PC-9 (cell line): ENCODE results near the gene EML5. TPM values are rescaled to one million over a fixed set of nuclear protein-coding genes. Genes with fewer than 3 reads are reported as not detected.

ENCODE experiments used
- BruUV-seq: library from RNA; stranded (reverse); fragments of 400-500 nt; replicated peaks from 2 replicates; lab custom pipeline; 2021; lab: Mats Ljungman, UMichigan
- CTCF ChIA-PET: fragments of 300-600 bp; sonication (Branson Sonifier 250); formaldehyde crosslinking; loops from one replicate; lab custom pipeline; 2022; ENCODE audit warnings: antibody characterized with exemption; lab: Charles Lee
- POLR2A ChIA-PET: fragments of 300-600 bp; sonication (Branson Sonifier 250); formaldehyde crosslinking; loops from one replicate; lab custom pipeline; 2022; ENCODE audit warnings: antibody characterized with exemption; ENCODE audit not compliant: unreplicated experiment; lab: Charles Lee
- DNase-seq, 2 experiments: peaks; one replicate each; pipeline versions ENCODE4 v3.0.0 to v3.0.0-alpha.2; 2015 to 2022; ENCODE audit warnings: mixed read lengths in 1 of 2
- H2AFZ ChIP-seq: fragments of 200-600 bp; sonication (generic); 2 replicates; pipeline ENCODE4 v1.8.1; 2017; ENCODE audit warnings: antibody characterized with exemption
- H3F3A ChIP-seq: fragments of 200-600 bp; sonication (generic); 2 replicates; pipeline ENCODE4 v1.8.1; 2017; ENCODE audit warnings: antibody characterized with exemption, mild to moderate bottlenecking, low read depth; ENCODE audit not compliant: insufficient read depth
- H3K27ac ChIP-seq: fragments of 200-600 bp; sonication (generic); 2 replicates; pipeline ENCODE4 v1.6.1; 2016; ENCODE audit warnings: mixed run types
- H3K27me3 ChIP-seq: fragments of 200-600 bp; sonication (generic); 2 replicates; pipeline ENCODE4 v1.6.1; 2016; ENCODE audit warnings: low read depth, mixed run types; ENCODE audit not compliant: insufficient read depth
- H3K36me3 ChIP-seq: fragments of 200-600 bp; sonication (generic); 2 replicates; pipeline ENCODE4 v1.6.1; 2016; ENCODE audit warnings: low read depth, mixed run types
- H3K4me1 ChIP-seq: fragments of 200-600 bp; sonication (generic); replicated peaks from 2 replicates; pipeline ENCODE4 v1.6.1; 2016; ENCODE audit warnings: mixed run types; ENCODE audit not compliant: insufficient read depth
- H3K4me2 ChIP-seq: fragments of 200-600 bp; sonication (generic); 2 replicates; pipeline ENCODE4 v1.6.1; 2017; ENCODE audit warnings: mixed run types
- H3K4me3 ChIP-seq: fragments of 200-600 bp; sonication (generic); 2 replicates; pipeline ENCODE4 v1.6.1; 2016; ENCODE audit warnings: mixed run types
- H3K79me2 ChIP-seq: fragments of 200-600 bp; sonication (generic); 2 replicates; pipeline ENCODE4 v1.6.1; 2017; ENCODE audit warnings: low read depth, mixed run types
- H3K9me2 ChIP-seq: fragments of 200-600 bp; sonication (generic); 2 replicates; pipeline ENCODE4 v1.8.1; 2017; ENCODE audit warnings: mild to moderate bottlenecking; ENCODE audit not compliant: insufficient read depth
- H3K9me3 ChIP-seq: fragments of 200-600 bp; sonication (generic); 2 replicates; pipeline ENCODE4 v1.8.1; 2016; ENCODE audit warnings: low read depth; ENCODE audit not compliant: insufficient read depth
- H4K20me1 ChIP-seq: fragments of 200-600 bp; sonication (generic); 2 replicates; pipeline ENCODE4 v1.8.1; 2017; ENCODE audit not compliant: insufficient read depth
- CTCF ChIP-seq: fragments of 200-600 bp; sonication (generic); conservative IDR thresholded peaks from 2 replicates; pipeline ENCODE4 v1.6.1; 2017; ENCODE audit warnings: mixed run types, antibody characterized with exemption, mild to moderate bottlenecking, moderate library complexity
- EZH2 ChIP-seq: fragments of 200-600 bp; sonication (generic); IDR thresholded peaks from 2 replicates; pipeline ENCODE4 v1.8.0; 2017; ENCODE audit warnings: antibody characterized with exemption, low read depth
- intact Hi-C: fragments of 100-400 bp; cut with micrococcal nuclease; formaldehyde crosslinking; loops from one replicate; pipeline ENCODE4 v1.10.0; 2022; ENCODE audit not compliant: unreplicated experiment
- total RNA-seq: library from RNA; stranded (reverse); gene quantifications from 2 replicates; pipeline ENCODE4 v1.2.3, GENCODE V29; 2021

Gene EML5
- total RNA-seq, 1 experiment from 2014 or later, result 0.46 TPM

- H3F3A ChIP-seq, result no peaks in the 10 kb centered on the region
- DNase-seq, result no peak
- no peaks in the 10 kb centered on the region for H3K36me3 ChIP-seq
- peak overlapping the region; percentile 76 for H3K27ac ChIP-seq
- H3K4me3 ChIP-seq, result peak overlapping the region; percentile 74
- H4K20me1 ChIP-seq, result no peaks in the 10 kb centered on the region
- BruUV-seq, result no TSS peak
- no peaks in the 10 kb centered on the region for H3K27me3 ChIP-seq
- intact Hi-C loops, result loop anchor here (2.0 kb wide), 1 partner anchor 32 kb away; the partner anchor contains the start of gene EML5
- H2AFZ ChIP-seq, result peak overlapping the region; percentile 96
- peaks cover 10% of the 10 kb centered on the region for H3K4me1 ChIP-seq
- no peak for TF ChIP-seq CTCF
- no peak for TF ChIP-seq EZH2
- H3K79me2 ChIP-seq, result peaks cover 26% of the 10 kb centered on the region
- POLR2A ChIA-PET, result interaction anchor here (0.6 kb wide), 1 partner anchor 220 kb away, joined by 15 read pairs; no protein-coding TSS in a partner anchor
- peak overlapping the region; percentile 95 for H3K4me2 ChIP-seq
- CTCF ChIA-PET, result no interaction called here
- H3K9me3 ChIP-seq, result no peaks in the 10 kb centered on the region
- H3K9me2 ChIP-seq, result no peaks in the 10 kb centered on the region
Observed at GRCh38 chr14:88825078-88825458, 32.3 kb upstream of the EML5 start.

DNA sequence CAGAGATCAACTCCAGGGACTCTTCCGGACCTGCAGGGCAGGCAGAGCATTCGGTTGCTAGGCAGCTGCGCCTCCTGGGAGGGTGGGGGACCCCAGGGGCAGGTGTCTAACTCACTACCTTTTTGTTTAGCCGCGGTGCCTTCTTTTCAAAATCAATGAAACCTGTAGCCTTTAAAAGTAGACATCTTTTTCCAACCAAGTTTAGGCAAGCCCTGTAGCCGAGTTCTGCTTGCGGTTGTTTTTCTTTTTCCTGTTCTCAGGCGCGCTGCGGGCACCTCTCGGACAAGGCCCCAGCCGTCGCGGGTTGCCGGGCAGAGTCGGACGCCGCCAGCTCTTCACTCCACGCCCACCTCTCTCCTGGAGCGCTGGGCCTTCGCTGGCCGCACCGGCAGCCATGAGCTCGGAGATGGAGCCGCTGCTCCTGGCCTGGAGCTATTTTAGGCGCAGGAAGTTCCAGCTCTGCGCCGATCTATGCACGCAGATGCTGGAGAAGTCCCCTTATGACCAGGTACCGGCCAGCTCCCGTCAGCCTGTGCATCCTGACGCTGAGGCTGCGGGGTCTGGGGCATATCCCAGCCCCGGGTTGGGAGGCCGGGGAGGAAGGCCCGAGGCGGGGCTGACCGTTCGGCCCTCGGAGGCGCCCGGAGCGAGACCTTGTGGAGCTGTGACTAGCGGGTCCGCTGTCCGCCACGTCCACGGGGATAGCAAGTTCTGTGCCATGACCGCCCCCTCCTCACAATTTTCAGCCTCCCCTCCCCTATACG, 31.7 kb upstream of the EML5 start, which contains the start of gene TTC8:
TTC8 (plus strand) TSS at position 338 of the 764 bp plus-strand sequence; CDS start at position 395, 57 bp downstream.
- Histone ChIP-seq H3K79me2 (peaks cover 26% of the 10 kb centered on the region), H3K4me2 (peak within 1 kb of the TSS; percentile 95), H3K27ac (peak within 1 kb of the TSS; percentile 76), H3K9me3 (no peaks in the 10 kb centered on the region), H3K36me3 (no peaks in the 10 kb centered on the region), H3F3A (no peaks in the 10 kb centered on the region), H3K27me3 (no peaks in the 10 kb centered on the region), H3K9me2 (no peaks in the 10 kb centered on the region), H3K4me3 (peak within 1 kb of the TSS; percentile 74), H2AFZ (peak within 1 kb of the TSS; percentile 96), H3K4me1 (peaks cover 10% of the 10 kb centered on the region), H4K20me1 (no peaks in the 10 kb centered on the region)
- CTCF ChIA-PET, result no interaction called here
- intact Hi-C loops, result loop anchor here (2.0 kb wide), 1 partner anchor 32 kb away; the partner anchor contains the start of gene EML5
- DNase-seq, result peak; percentile 57 to 59
- TSS peak; percentile 62 for BruUV-seq
- TF ChIP-seq EZH2 (no peak), CTCF (no peak)
- POLR2A ChIA-PET, result interaction anchor here (0.6 kb wide), 1 partner anchor 220 kb away, joined by 15 read pairs; no protein-coding TSS in a partner anchor

- intact Hi-C loops, result loop anchor here (2.0 kb wide), 1 partner anchor 31 kb away; the partner anchor contains the start of gene EML5
- ChIA-PET CTCF (no interaction called here), POLR2A (no interaction called here)
- Histone ChIP-seq H4K20me1 (no peaks in the 10 kb centered on the region), H3K27me3 (no peaks in the 10 kb centered on the region), H3K9me2 (no peaks in the 10 kb centered on the region), H3K36me3 (no peaks in the 10 kb centered on the region), H2AFZ (peak overlapping the region; percentile 96), H3F3A (no peaks in the 10 kb centered on the region), H3K4me1 (peaks cover 10% of the 10 kb centered on the region), H3K27ac (no peak overlapping the region), H3K4me2 (peak overlapping the region; percentile 95), H3K4me3 (peak overlapping the region; percentile 74), H3K9me3 (no peaks in the 10 kb centered on the region), H3K79me2 (peaks cover 23% of the 10 kb centered on the region)
- no TSS peak for BruUV-seq
- TF ChIP-seq CTCF (no peak), EZH2 (no peak)
- no peak for DNase-seq
Observed at GRCh38 chr14:88823968-88824313, 31.2 kb upstream of the EML5 start.
